Neural cell (in vitro differentiated cells): ENCODE results near the gene SPDYE2B.
"Not testable (repeated sequence)": the region's sequence is repeated elsewhere in the genome, so short reads cannot be mapped to it uniquely, and the experiment has no call there.

Experiments
- EP300 ChIP-seq: fragments of 450-650 bp; conservative IDR thresholded peaks from 2 replicates; pipeline ENCODE4 v1.6.1; 2014; ENCODE audit warnings: antibody characterized with exemption, mild to moderate bottlenecking, moderate library complexity; ENCODE audit not compliant: poor library complexity, severe bottlenecking
- EZH2 ChIP-seq: fragments of 200-600, 300-800 bp; shearing (Covaris generic), sonication (generic); IDR thresholded peaks from 2 replicates; pipeline ENCODE4 v1.6.1; 2014; ENCODE audit warnings: antibody characterized with exemption, low read length, borderline replicate concordance, mild to moderate bottlenecking; ENCODE audit not compliant: insufficient read depth, poor library complexity, severe bottlenecking
- MXI1 ChIP-seq: fragments of 450-650 bp; conservative IDR thresholded peaks from 2 replicates; pipeline ENCODE4 v1.6.1; 2014; ENCODE audit warnings: antibody characterized with exemption, mild to moderate bottlenecking; ENCODE audit not compliant: poor library complexity, severe bottlenecking
- POLR2AphosphoS5 ChIP-seq: IDR thresholded peaks from 2 replicates; pipeline ENCODE4 v1.6.1; 2012
- SMC3 ChIP-seq: fragments of 450-650 bp; conservative IDR thresholded peaks from 2 replicates; pipeline ENCODE4 v1.6.1; 2014; ENCODE audit warnings: antibody characterized with exemption, mild to moderate bottlenecking, moderate library complexity; ENCODE audit not compliant: poor library complexity
- TAF1 ChIP-seq: IDR thresholded peaks from 2 replicates; pipeline ENCODE4 v1.6.1; 2012; ENCODE audit warnings: low read depth
- TF ChIP-seq, protein P1 (sequence below): fragments of 450-650 bp; IDR thresholded peaks from 2 replicates; pipeline ENCODE4 v1.5.1; 2014; ENCODE audit warnings: antibody characterized with exemption, mild to moderate bottlenecking, moderate library complexity; ENCODE audit not compliant: poor library complexity, severe bottlenecking

- TF ChIP-seq, protein P1, sequence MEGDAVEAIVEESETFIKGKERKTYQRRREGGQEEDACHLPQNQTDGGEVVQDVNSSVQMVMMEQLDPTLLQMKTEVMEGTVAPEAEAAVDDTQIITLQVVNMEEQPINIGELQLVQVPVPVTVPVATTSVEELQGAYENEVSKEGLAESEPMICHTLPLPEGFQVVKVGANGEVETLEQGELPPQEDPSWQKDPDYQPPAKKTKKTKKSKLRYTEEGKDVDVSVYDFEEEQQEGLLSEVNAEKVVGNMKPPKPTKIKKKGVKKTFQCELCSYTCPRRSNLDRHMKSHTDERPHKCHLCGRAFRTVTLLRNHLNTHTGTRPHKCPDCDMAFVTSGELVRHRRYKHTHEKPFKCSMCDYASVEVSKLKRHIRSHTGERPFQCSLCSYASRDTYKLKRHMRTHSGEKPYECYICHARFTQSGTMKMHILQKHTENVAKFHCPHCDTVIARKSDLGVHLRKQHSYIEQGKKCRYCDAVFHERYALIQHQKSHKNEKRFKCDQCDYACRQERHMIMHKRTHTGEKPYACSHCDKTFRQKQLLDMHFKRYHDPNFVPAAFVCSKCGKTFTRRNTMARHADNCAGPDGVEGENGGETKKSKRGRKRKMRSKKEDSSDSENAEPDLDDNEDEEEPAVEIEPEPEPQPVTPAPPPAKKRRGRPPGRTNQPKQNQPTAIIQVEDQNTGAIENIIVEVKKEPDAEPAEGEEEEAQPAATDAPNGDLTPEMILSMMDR, result not testable (repeated sequence)
- not testable (repeated sequence) for TF ChIP-seq POLR2AphosphoS5, EZH2, TAF1, SMC3, MXI1, EP300
These were observed 2.3 kb upstream of the SPDYE2B start for GRCh38 chr7:102647813-102648212.
